ENCODE results near the gene SERPINE2. TPM values are rescaled to one million over a fixed set of nuclear protein-coding genes. Genes with fewer than 3 reads are reported as not detected.
A peak's percentile ranks its signal among the peaks of the same experiment; 100 is the strongest.

The SERPINE2 gene
- total RNA-seq, 1 experiment from 2014 or later = 3.8 TPM

- no peaks in the 10 kb centered on the region for H3K9me3 Mint-ChIP-seq (ENCODE audit: unreplicated experiment)
- Histone ChIP-seq H3K36me3 (ENCODE audit: control insufficient read depth, insufficient read depth, low read length) (no peaks in the 10 kb centered on the region), H3K27me3 (replicated peaks; ENCODE audit: control insufficient read depth, insufficient read depth, low read length) (no peaks in the 10 kb centered on the region), H3K4me3 (ENCODE audit: low read depth, low read length) (no peak overlapping the region), H3K4me1 (no peaks in the 10 kb centered on the region), H3K9me3 (0 out of 2 replicates have a peak, but pooled peaks cover 3% of the 10 kb centered on the region)
- H3K4me1 Mint-ChIP-seq (ENCODE audit: low read depth, unreplicated experiment) = no peaks in the 10 kb centered on the region
- ChIA-PET POLR2A (no interaction called here), CTCF (no interaction called here)
- BruUV-seq (replicated peaks) = no TSS peak
- intact Hi-C loops (cut with micrococcal nuclease; ENCODE audit: unreplicated experiment) = no loop called here
- H3K27ac Mint-ChIP-seq (ENCODE audit: unreplicated experiment) = no peak overlapping the region
- no peaks in the 10 kb centered on the region for H3K36me3 Mint-ChIP-seq (ENCODE audit: insufficient read depth, unreplicated experiment)
- no peak for TF ChIP-seq CTCF (IDR thresholded peaks at IDR 0.05; ENCODE audit: insufficient read depth in 1 of 2, low read depth in 1 of 2, low read length in 1 of 2, severe bottlenecking in 1 of 2, unreplicated experiment in 1 of 2)
- DNase-seq = no peak
- H3K4me3 Mint-ChIP-seq (ENCODE audit: unreplicated experiment) = no peak overlapping the region
- peaks cover 22% of the 10 kb centered on the region for H3K27me3 Mint-ChIP-seq (ENCODE audit: insufficient read depth, unreplicated experiment)
These were observed 21.8 kb upstream of the SERPINE2 start for GRCh38 chr2:224060783-224061482.

GRCh38 chr2:224059178-224059577 lies 20.1 kb upstream of the SERPINE2 start:
- no peak for DNase-seq
- POLR2A ChIA-PET = no interaction called here
- Histone ChIP-seq H3K4me1 (no peaks in the 10 kb centered on the region), H3K27me3 (replicated peaks; ENCODE audit: control insufficient read depth, insufficient read depth, low read length) (no peaks in the 10 kb centered on the region), H3K4me3 (ENCODE audit: low read depth, low read length) (no peak overlapping the region), H3K36me3 (ENCODE audit: control insufficient read depth, insufficient read depth, low read length) (no peaks in the 10 kb centered on the region), H3K9me3 (0 out of 2 replicates have a peak, but pooled peaks cover 3% of the 10 kb centered on the region)
- Mint-ChIP-seq H3K27ac (ENCODE audit: unreplicated experiment) (no peak overlapping the region), H3K27me3 (ENCODE audit: insufficient read depth, unreplicated experiment) (peaks cover 17% of the 10 kb centered on the region), H3K36me3 (ENCODE audit: insufficient read depth, unreplicated experiment) (no peaks in the 10 kb centered on the region), H3K4me3 (ENCODE audit: unreplicated experiment) (no peak overlapping the region), H3K9me3 (ENCODE audit: unreplicated experiment) (peaks cover 4% of the 10 kb centered on the region), H3K4me1 (ENCODE audit: low read depth, unreplicated experiment) (no peaks in the 10 kb centered on the region)
- BruUV-seq (replicated peaks) = no TSS peak
- intact Hi-C loops (cut with micrococcal nuclease; ENCODE audit: unreplicated experiment) = no loop called here
- no peak for TF ChIP-seq CTCF (IDR thresholded peaks at IDR 0.05; ENCODE audit: insufficient read depth in 1 of 2, low read depth in 1 of 2, low read length in 1 of 2, severe bottlenecking in 1 of 2, unreplicated experiment in 1 of 2)
- CTCF ChIA-PET = no interaction called here

GRCh38 chr2:224058048-224058775 lies 19.1 kb upstream of the SERPINE2 start:
- ChIA-PET CTCF (no interaction called here), POLR2A (no interaction called here)
- no peak for DNase-seq
- Mint-ChIP-seq H3K4me1 (ENCODE audit: low read depth, unreplicated experiment) (no peaks in the 10 kb centered on the region), H3K9me3 (ENCODE audit: unreplicated experiment) (peaks cover 6% of the 10 kb centered on the region), H3K27me3 (ENCODE audit: insufficient read depth, unreplicated experiment) (peaks cover 13% of the 10 kb centered on the region), H3K4me3 (ENCODE audit: unreplicated experiment) (no peak overlapping the region), H3K36me3 (ENCODE audit: insufficient read depth, unreplicated experiment) (no peaks in the 10 kb centered on the region), H3K27ac (ENCODE audit: unreplicated experiment) (no peak overlapping the region)
- intact Hi-C loops (cut with micrococcal nuclease; ENCODE audit: unreplicated experiment) = no loop called here
- no peaks in the 10 kb centered on the region for H3K4me1 ChIP-seq
- H3K27me3 ChIP-seq (replicated peaks; ENCODE audit: control insufficient read depth, insufficient read depth, low read length) = no peaks in the 10 kb centered on the region
- no peaks in the 10 kb centered on the region for H3K36me3 ChIP-seq (ENCODE audit: control insufficient read depth, insufficient read depth, low read length)
- BruUV-seq (replicated peaks) = no TSS peak
- H3K4me3 ChIP-seq (ENCODE audit: low read depth, low read length) = no peak overlapping the region
- 0 out of 2 replicates have a peak, but pooled peaks cover 3% of the 10 kb centered on the region for H3K9me3 ChIP-seq
- TF ChIP-seq CTCF (IDR thresholded peaks at IDR 0.05; ENCODE audit: insufficient read depth in 1 of 2, low read depth in 1 of 2, low read length in 1 of 2, severe bottlenecking in 1 of 2, unreplicated experiment in 1 of 2) = peak in 1 of 2 experiments; percentile 29
